IMR-90 (cell line): ENCODE results near the gene USP7. TPM values are rescaled to one million over a fixed set of nuclear protein-coding genes. Genes with fewer than 3 reads are reported as not detected.
"Not testable (repeated sequence)": the region's sequence is repeated elsewhere in the genome, so short reads cannot be mapped to it uniquely, and the experiment has no call there.

Experiments
- ATAC-seq: fragments of 200-7000 bp; cut with Tn5 transposase; 2 replicates; pipeline ENCODE4 v1.9.1; 2020; ENCODE audit warnings: low read depth, mild to moderate bottlenecking, moderate library complexity
- BruUV-seq: library from RNA; stranded (reverse); fragments of 400-500 nt; replicated peaks from 2 replicates; lab custom pipeline; 2021; lab: Mats Ljungman, UMichigan
- CTCF ChIA-PET: fragments of 300-600 bp; formaldehyde crosslinking; extraction: SDS; loops from one replicate; lab custom pipeline; 2021; ENCODE audit warnings: antibody characterized with exemption; lab: Yijun Ruan, JAX
- POLR2A ChIA-PET: fragments of 300-600 bp; sonication (Branson Sonifier 250); formaldehyde crosslinking; loops from one replicate; lab custom pipeline; 2022; ENCODE audit warnings: antibody characterized with exemption; ENCODE audit not compliant: unreplicated experiment; lab: Charles Lee
- DNase-seq: peaks from one replicate; pipeline ENCODE4 v3.0.0; 2013
- H2AFZ ChIP-seq: replicated peaks from 2 replicates; pipeline ENCODE3; 2013; ENCODE audit warnings: low read length, mild to moderate bottlenecking; ENCODE audit not compliant: poor library complexity
- H2AK5ac ChIP-seq: 2 replicates; pipeline ENCODE4 v1.6.1; 2013; ENCODE audit warnings: low read depth, low read length, inconsistent platforms
- H2AK9ac ChIP-seq: replicated peaks from 2 replicates; pipeline ENCODE3; 2013; ENCODE audit warnings: mild to moderate bottlenecking, low read depth, low read length, moderate library complexity; ENCODE audit not compliant: poor library complexity
- H2BK120ac ChIP-seq: 2 replicates; pipeline ENCODE4 v1.6.1; 2013; ENCODE audit warnings: low read depth, low read length, inconsistent platforms
- H2BK15ac ChIP-seq: 3 replicates; pipeline ENCODE4 v1.6.1; 2013; ENCODE audit warnings: low read depth, low read length, inconsistent platforms
- H2BK20ac ChIP-seq: 2 replicates; pipeline ENCODE4 v1.6.1; 2013; ENCODE audit warnings: low read depth, mild to moderate bottlenecking, inconsistent platforms, low read length, moderate library complexity
- H2BK5ac ChIP-seq: 2 replicates; pipeline ENCODE4 v1.6.1; 2013; ENCODE audit warnings: mild to moderate bottlenecking, low read depth, low read length, inconsistent platforms; ENCODE audit not compliant: poor library complexity, severe bottlenecking
- H3K14ac ChIP-seq: replicated peaks from 2 replicates; pipeline ENCODE4 v1.6.1; 2013; ENCODE audit warnings: low read depth, low read length, inconsistent platforms
- H3K18ac ChIP-seq: 2 replicates; pipeline ENCODE4 v1.6.1; 2013; ENCODE audit warnings: low read depth, low read length, control low read depth
- H3K23ac ChIP-seq: 2 replicates; pipeline ENCODE4 v1.6.1; 2013; ENCODE audit warnings: low read depth, low read length, inconsistent platforms
- H3K27ac ChIP-seq: 2 replicates; pipeline ENCODE4 v1.5.1; 2013; ENCODE audit warnings: mild to moderate bottlenecking, control low read depth, low read length; ENCODE audit not compliant: insufficient read depth
- H3K27me3 ChIP-seq: 2 replicates; pipeline ENCODE4 v1.6.1; 2013; ENCODE audit warnings: low read length; ENCODE audit not compliant: control insufficient read depth, insufficient read depth
- H3K36me3 ChIP-seq: 2 replicates; pipeline ENCODE4 v1.6.1; 2013; ENCODE audit warnings: low read length, mixed read lengths; ENCODE audit not compliant: control insufficient read depth, insufficient read depth
- H3K4ac ChIP-seq: 2 replicates; pipeline ENCODE4 v1.6.1; 2013; ENCODE audit warnings: low read depth, low read length, inconsistent platforms
- H3K4me1 ChIP-seq: 2 replicates; pipeline ENCODE4 v1.6.1; 2013; ENCODE audit warnings: low read length, mixed read lengths; ENCODE audit not compliant: control insufficient read depth, insufficient read depth
- H3K4me2 ChIP-seq: 2 replicates; pipeline ENCODE4 v1.6.1; 2013; ENCODE audit warnings: low read depth, mild to moderate bottlenecking, control low read depth, low read length, moderate library complexity
- H3K4me3 ChIP-seq: 2 replicates; pipeline ENCODE4 v1.5.1; 2013; ENCODE audit warnings: low read depth, mild to moderate bottlenecking, control low read depth, low read length, moderate library complexity; ENCODE audit not compliant: insufficient read depth
- H3K56ac ChIP-seq: 2 replicates; pipeline ENCODE4 v1.6.1; 2013; ENCODE audit warnings: low read length, inconsistent platforms; ENCODE audit not compliant: insufficient read depth; ENCODE audit errors: extremely low read depth
- H3K79me1 ChIP-seq, 2 experiments: 2 replicates each; pipeline ENCODE4 v1.6.1; 2013; ENCODE audit warnings: low read length in 2 of 2, inconsistent platforms in 1 of 2, low read depth in 1 of 2
- H3K9ac ChIP-seq: 2 replicates; pipeline ENCODE4 v1.6.1; 2013; ENCODE audit warnings: low read depth, low read length, control low read depth
- H3K9me1 ChIP-seq: 2 replicates; pipeline ENCODE4 v1.6.1; 2013; ENCODE audit warnings: low read length, inconsistent platforms; ENCODE audit not compliant: insufficient read depth
- H3K9me3 ChIP-seq: 2 replicates; pipeline ENCODE4 v1.6.1; 2013; ENCODE audit warnings: low read length; ENCODE audit not compliant: control insufficient read depth, insufficient read depth
- H4K20me1 ChIP-seq: 2 replicates; pipeline ENCODE4 v1.6.1; 2013; ENCODE audit warnings: low read length, inconsistent platforms; ENCODE audit not compliant: insufficient read depth
- H4K5ac ChIP-seq: 2 replicates; pipeline ENCODE4 v1.6.1; 2013; ENCODE audit warnings: mild to moderate bottlenecking, low read depth, low read length, control low read depth
- H4K8ac ChIP-seq, 2 experiments: 2 replicates each; pipeline ENCODE4 v1.6.1; 2013; ENCODE audit warnings: low read depth in 2 of 2, low read length in 2 of 2, control low read depth in 1 of 2, inconsistent platforms in 1 of 2
- H4K91ac ChIP-seq: 2 replicates; pipeline ENCODE4 v1.6.1; 2013; ENCODE audit warnings: low read depth, low read length, inconsistent platforms; ENCODE audit not compliant: insufficient read depth
- WGBS, 2 experiments: methylation state at CpG; one replicate each; pipeline versions ENCODE4 v1.1.5 to v1.1.7; 2013; ENCODE audit warnings: missing lambda C conversion rate in 2 of 2; ENCODE audit not compliant: insufficient read length in 1 of 2; ENCODE audit errors: extremely low coverage in 2 of 2; 5-methylcytosine and 5-hydroxymethylcytosine counted together
- dilution Hi-C: fragments of 300-500 bp; cut with HindIII; formaldehyde crosslinking; loops from one replicate; pipeline ENCODE4 v1.14.3; 2018; ENCODE audit warnings: low sequenced_read_pairs; ENCODE audit not compliant: unreplicated experiment
- in situ Hi-C: fragments of 300-500 bp; cut with MboI; formaldehyde crosslinking; loops from 3 replicates; pipeline ENCODE4 v1.14.3; 2019; ENCODE audit warnings: low sequenced_read_pairs, inconsistent platforms, mixed read lengths
- intact Hi-C: fragments of 100-400 bp; cut with micrococcal nuclease; formaldehyde crosslinking; loops from 2 replicates; pipeline ENCODE4 v1.10.0; 2022
- polyA plus RNA-seq, 3 experiments: library from polyadenylated mRNA; depleted of rRNA; stranded (reverse); fragments of >200 nt; gene quantifications; 2 replicates each; pipeline ENCODE4 v1.2.3, GENCODE V29; 2012; ENCODE audit warnings: low replicate concordance in 1 of 3
- total RNA-seq: library from RNA; depleted of rRNA; stranded (reverse); fragments of >200 nt; gene quantifications from 2 replicates; pipeline ENCODE4 v1.2.3, GENCODE V29; 2012

The USP7 gene
- total and polyA plus RNA-seq, 2 of the 4 experiments (the other 2 are of a cell fraction), result 17.8 to 28.3 TPM

- BruUV-seq, H3K9ac ChIP-seq, H3K4me2 ChIP-seq, H3K4me3 ChIP-seq, ATAC-seq, H3K36me3 ChIP-seq, H2AK5ac ChIP-seq, H4K5ac ChIP-seq, H3K27ac ChIP-seq, H3K4me1 ChIP-seq, H3K9me3 ChIP-seq, POLR2A ChIA-PET, H4K91ac ChIP-seq, H3K14ac ChIP-seq, DNase-seq, H2BK20ac ChIP-seq, H3K9me1 ChIP-seq, H3K23ac ChIP-seq, H2BK120ac ChIP-seq, H3K56ac ChIP-seq, dilution Hi-C loops, H2AK9ac ChIP-seq, H3K27me3 ChIP-seq, H3K18ac ChIP-seq, H2BK5ac ChIP-seq, H3K79me1 ChIP-seq, H4K20me1 ChIP-seq, H3K4ac ChIP-seq, H4K8ac ChIP-seq, H2AFZ ChIP-seq, H2BK15ac ChIP-seq: not testable (repeated sequence)
- intact Hi-C loops, result loop anchor here (5.0 kb wide), 1 partner anchor 39 kb away; no protein-coding TSS in a partner anchor
- 93% methylated on average over 6 of the region's 9 CpGs; no CpG with 5 or more reads in 1 of the 2 experiments for WGBS, 2 experiments
- in situ Hi-C loops, result loop anchor here (10.0 kb wide), 1 partner anchor 127 kb away; the partner anchor contains the start of gene HAPSTR1
- CTCF ChIA-PET, result interaction anchor here (1.2 kb wide), 1 partner anchor 51 kb away, joined by 7 read pairs; no protein-coding TSS in a partner anchor
These were observed 4.3 kb upstream of the USP7 start for GRCh38 chr16:8968054-8968453.
